C4-2B (cell line): ENCODE data around the gene GIMAP2.

Experiments
- CTCF ChIP-seq: fragments of 450-650 bp; conservative IDR thresholded peaks from 2 replicates; pipeline ENCODE4 v1.5.1; 2017; ENCODE audit warnings: mild to moderate bottlenecking
- ZFX ChIP-seq: fragments of 450-650 bp; IDR thresholded peaks from 2 replicates; pipeline ENCODE4 v1.6.1; 2017

- TF ChIP-seq CTCF (no peak), ZFX (no peak)
These were observed 19.1 kb upstream of the GIMAP2 start for GRCh38 chr7:150666412-150666811.
